HG03457 (cell line): Measurements from ENCODE around the gene MFSD2A.
"Not testable (repeated sequence)": the region's sequence is repeated elsewhere in the genome, so short reads cannot be mapped to it uniquely, and the experiment has no call there.

Experiments
- ATAC-seq: cut with Tn5 transposase; IDR thresholded peaks from one replicate; pipeline ENCODE4 v1.9.1; 2021; ENCODE audit warnings: moderate number of reproducible peaks; ENCODE audit not compliant: unreplicated experiment

Gene MFSD2A

DNA sequence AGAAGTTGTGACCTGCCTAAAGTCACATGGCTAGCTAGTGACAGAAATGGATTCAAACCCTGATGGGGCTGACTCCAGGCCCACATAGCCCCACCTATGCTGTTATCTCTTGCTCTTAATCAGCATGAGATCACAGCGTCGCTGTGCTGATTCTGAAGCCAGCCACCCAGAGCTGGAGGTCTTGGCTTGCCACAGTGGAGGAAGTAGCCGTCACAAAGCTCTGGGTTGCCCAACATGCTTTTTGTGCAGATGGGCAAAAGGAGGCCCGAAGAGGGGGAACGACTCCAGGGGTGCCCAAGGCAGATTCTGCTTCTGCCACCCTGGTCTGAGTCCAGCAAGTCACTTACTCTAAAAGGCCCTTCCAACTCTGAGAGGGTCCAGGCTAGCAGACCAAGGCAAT, 14.7 kb upstream of the MFSD2A start:
- no peak for ATAC-seq

DNA sequence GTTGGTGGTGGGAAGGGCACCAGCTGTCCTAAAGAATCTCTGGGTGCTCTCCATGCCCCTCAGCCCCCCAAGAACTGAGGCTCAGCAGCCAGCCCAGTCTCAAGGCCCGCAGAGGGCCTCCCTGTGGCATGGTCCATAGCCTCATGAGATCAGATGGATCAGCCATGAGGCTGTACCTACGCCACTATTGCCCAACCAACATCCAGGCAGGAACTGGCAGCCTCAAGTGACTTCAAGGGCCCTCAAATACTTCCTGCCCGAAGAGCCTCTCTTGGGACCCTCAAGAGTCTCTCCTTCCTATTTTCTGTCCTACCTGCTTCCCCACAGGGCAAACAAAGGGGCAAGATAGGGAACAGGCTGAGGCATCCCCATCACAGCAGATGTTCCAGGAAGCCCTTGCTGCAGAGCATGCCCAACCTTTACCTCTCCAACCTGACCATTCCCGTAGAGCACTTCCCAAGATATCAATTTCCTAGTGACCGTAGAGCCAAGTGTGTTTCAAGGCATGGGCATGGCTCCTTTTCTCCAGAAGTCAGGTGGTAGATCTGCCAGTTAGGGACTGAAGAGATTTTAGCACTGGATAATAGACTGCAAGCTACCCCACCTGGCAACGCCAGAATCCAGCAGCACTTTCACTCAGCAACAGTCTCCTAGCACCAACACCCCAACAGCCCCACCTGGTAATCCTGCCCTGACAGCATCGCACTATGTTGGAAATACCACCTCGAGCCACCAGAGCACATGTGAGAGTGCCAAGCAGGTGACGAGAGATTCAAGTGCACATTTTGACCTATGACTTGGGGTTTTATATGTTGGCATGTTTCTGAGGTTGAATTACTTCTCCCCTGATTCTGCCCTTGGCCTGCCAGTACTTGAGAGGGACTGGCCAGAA, 13.7 kb upstream of the MFSD2A start:
- ATAC-seq, result no peak

DNA sequence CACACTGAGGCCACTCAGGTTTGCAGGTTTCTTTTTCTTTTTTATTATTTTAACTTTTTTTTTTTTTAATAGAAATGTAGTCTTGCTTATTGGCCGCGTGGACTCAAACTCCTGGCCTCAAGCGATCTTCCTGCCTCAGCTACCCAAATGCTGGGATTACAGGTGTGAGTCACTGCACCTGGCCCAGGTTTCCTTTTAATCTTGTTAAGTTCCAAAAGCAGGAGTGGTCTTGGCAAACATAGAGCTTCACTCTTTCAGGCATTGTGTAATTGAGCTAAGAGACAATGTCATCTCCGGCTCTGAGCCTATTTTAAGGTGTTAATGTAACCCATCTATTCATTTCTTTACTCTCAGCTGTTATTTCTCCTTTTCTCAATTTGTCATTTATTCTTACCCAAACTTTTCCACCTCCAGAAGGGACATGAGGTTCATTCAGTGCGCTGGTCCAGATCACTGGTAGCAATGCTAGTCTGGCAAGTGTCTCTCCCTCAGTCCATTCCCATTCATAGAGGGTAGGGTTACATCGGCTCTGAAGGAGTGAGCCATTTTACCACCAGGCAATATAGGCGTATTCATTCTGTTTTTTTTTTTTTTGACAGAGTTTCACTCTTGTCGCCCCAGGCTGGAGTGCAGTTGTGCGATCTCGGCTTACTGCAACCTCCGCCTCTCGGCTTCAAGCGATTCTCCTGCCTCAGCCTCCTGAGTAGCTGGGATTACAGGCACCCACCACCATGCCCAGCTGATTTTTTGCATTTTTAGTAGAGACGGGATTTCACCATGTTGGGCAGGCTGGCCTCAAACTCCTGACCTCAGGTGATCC, 11.3 kb upstream of the MFSD2A start:
- ATAC-seq, result no peak

DNA sequence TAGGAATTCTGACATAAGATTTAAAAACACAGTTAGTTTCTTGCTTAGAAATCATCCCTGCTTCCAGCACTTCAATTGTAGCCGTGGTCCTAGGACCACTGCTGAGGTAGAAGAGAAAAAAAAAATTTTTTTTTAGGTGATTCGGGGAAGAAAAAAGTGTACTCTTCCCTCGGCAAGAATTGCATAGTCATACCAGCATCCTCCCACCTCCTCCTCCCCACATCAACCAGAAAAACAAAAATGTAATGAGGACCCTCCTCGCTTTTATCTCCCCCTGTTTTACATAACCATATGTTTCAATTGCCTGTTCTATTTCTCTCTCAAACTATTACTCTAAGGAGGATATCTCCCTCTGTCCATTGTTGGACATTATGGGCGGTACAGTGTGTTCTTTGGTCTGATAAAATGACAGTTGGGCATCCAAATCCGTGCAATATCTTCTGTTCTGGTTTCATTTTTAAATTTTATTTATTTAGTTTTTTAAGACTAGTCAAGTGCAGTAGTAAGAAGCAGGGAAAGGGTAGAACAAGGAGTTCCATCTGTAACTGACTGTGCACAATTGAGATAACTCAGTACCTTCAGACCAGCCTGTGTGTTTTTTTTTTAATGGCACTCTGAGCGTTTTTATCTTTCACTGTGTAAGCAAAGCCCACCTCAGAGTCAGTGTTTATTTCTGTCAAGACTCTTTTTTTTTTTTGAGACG, 10.4 kb upstream of the MFSD2A start:
- ATAC-seq, result no peak

DNA sequence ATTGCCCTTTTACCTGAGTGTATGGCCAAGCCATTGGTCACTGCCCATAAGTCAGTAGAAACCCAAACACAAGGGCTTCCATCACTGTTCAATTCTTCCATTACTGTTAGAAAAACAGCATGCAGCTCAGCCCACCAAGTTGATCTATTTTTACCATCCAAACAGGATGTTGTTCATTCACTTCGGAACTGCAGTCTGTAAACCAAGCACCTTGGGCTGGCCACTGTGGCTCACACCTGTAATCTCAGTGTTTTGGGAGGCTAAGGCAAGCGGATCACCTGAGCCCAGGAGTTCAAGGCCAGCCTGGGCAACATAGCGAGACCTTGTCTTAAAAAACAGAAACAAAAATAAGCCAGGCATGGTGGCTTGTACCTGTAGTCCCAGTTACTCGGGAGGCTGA, 8.7 kb upstream of the MFSD2A start:
- no peak for ATAC-seq

DNA sequence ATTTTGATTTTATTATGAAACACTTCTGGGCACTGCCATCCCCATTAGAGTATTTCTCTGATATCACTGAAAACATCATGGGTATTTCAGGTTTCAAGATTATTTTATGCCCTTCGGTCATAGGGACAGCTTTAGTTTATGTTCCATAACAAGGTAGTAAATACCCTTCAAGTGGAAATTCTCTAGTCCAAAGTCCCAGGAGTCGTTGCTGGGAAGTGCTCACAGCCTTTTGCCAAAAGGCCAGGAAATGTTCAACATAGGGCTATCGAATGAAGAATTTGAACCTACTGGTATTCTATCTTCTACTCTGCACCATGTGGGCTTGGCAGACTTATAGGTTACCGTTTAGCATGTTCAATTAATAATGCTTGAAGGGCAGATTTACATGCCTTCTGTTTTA, 7.7 kb upstream of the MFSD2A start:
- no peak for ATAC-seq

DNA sequence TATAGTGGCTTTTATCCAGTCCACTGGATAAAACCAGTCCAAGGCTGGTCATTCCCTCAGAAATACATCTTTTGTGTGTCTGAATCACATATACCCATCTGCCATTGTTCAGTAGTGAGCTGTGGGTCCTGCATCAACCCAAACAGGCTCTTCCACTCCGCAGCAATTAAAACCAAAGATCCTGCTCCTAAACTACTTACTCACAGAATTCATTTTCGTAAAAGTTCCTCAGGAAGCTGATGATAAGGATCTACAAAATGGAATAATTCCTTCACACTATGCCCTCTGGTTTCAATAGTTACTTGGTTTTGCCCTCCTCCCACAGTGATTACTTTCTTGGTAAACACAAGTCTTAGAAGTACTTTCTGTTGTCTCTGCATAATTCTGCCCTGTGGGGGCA, 5.1 kb upstream of the MFSD2A start:
- ATAC-seq, result no peak

DNA sequence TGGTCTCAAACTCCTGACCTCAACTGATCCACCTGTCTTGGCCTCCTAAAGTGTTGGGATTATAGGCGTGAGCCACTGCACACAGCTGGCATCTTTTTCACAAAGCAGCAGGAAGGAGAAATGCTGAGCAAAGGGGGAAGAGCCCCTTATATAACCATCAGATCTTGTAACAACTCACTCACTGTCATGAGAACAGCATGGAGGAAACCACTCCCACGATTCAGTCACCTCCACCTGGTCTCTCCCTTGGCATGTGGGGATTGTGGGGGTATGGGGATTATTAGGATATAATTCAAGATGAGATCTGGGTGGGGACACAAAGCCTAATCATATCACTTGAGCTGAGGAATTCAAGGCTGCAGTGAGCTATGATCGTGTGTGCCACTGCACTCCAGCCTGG, 3.0 kb upstream of the MFSD2A start:
- no peak for ATAC-seq

DNA sequence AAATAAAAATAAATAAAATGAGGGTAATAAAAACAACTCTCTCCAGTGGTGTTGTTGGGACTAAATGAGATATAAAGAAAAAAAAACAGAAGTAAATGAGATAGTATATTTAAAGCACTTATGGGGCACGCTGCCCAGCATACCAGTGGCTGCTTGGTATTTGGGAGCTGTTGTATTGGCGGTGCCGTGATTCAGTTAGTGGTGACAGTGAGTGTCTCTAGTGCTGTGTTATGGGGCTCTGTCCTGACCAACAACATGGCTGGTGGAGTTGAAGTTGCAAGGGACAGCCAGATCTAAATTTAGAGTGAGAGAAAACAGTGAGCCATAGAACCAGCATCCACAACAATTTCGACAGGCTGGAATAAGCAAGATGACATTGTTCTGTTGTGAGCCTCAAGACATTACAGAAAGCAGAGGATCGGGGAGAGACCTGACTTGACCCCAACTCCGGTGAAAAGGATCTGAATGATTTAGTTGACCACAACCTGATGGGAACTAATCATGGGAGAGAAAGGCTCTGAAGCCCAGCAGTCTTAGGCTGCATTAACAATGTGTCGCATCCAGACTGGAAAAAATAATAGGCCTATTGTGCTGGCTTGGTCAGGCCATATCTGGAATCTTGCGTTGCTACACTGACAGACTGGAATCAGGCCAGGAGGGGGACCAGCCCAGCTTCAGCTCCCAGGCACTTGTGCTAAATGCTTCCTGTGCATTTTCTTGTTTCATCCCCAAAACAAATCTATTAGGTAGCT, 2.4 kb upstream of the MFSD2A start:
- ATAC-seq, result no peak

DNA sequence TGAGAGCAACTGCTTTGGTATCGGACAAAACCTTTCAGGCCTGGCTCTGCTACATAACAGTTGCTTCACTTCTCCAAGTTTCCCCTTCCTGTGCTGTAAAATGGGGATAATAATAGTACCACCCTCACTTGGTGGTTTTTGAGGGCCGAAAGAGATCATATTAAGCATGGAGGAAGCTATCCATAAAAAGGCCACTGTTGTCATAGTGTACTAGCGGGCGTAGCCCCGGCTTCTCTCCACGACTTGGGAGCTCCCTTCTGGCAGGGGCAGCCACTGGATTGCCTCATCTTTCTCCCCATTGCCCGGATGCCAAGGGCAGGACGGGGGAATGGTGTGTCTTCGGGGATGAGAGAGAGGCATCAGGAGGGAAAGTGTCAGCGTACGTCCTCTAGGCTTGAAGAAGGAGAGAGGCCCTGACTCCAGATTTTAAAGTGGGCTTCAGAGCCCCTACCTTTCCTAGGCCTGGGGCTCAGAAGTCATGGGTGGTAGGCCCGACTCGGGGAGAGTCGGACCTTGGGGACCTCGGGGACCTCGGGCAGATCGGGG, 548 bp upstream of the MFSD2A start:
- no peak for ATAC-seq

DNA sequence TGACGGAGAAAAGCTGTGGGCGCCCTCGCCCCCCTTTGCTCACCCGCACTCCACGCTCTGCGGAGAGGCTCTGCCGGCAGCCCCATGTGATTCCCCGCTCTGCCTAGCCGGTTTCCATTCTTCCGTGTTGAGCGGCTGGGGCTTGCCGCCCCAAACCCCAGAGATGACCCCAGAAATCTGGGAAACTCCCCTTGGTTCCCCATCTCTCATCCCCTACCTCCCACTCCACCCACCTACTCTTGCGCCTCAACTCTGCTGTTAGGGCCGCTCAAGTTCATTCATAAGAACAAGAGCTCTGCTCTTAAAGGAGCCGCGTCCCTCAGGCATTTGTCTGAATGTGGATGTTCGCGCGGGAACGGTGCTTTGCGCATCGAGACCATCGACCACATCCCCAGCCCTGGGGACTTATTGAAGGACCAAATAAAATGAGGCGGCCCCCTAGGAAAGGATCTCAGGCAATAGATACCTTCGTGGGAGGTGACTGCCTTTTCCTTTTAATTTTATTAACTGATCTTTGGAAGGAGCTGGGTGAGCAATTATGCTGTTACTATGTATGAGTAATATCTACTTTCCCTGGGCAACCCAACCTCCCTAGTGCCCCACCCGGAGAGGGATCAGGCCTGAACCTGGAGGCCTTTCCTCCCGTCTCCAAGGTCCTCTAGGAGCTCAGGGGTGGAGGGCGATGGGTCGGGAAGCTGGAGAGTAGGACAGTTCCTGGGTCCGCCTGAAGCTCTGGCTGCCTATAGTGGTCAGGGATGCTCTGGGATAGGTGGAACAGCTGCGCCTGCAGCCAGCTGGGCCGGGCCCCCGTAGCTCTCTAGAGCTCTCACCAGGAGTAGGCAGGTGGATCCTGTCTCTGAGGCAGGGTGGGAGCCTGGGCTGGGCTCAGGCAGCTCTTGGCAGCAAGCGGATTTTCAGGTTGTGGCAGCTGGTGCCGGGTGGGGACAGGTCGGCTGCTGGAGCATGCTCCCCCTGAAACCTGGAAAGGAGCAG, 898 bp downstream of the MFSD2A start:
- no peak for ATAC-seq

DNA sequence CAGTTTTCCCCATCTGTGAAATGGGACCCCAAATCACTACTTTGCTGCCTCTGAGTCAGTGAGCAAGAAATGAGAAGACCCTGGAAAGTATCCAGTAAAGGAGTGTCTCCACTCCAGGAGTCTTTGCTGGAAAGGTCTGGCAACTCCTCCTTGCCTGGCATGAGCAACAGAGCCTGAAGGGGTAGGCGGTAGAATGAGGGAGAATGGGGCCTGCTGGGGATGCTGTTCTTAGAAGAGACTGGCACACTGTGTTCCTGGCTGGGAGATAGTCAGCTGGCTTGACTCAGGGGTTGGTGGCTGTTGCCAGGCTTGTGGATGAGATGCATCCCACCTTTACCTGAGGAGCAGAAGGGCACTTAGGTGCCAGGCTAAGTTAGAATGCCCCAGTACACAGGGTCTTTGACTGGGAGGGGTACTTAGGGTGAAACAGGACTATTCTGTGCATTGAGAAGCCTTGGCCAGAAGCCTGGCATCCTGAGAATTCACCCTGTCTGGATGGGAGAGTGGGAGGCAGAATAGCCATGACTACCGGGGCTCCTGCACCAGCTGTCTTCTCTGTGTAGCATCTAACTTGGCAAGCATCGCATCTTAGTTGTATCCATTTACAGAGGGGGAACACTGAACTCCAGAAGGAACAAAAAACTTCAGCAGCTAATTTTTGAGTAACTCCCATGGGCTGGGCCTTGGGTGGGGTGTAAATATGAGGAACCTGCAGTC, 2.5 kb downstream of the MFSD2A start:
- ATAC-seq, result no peak

DNA sequence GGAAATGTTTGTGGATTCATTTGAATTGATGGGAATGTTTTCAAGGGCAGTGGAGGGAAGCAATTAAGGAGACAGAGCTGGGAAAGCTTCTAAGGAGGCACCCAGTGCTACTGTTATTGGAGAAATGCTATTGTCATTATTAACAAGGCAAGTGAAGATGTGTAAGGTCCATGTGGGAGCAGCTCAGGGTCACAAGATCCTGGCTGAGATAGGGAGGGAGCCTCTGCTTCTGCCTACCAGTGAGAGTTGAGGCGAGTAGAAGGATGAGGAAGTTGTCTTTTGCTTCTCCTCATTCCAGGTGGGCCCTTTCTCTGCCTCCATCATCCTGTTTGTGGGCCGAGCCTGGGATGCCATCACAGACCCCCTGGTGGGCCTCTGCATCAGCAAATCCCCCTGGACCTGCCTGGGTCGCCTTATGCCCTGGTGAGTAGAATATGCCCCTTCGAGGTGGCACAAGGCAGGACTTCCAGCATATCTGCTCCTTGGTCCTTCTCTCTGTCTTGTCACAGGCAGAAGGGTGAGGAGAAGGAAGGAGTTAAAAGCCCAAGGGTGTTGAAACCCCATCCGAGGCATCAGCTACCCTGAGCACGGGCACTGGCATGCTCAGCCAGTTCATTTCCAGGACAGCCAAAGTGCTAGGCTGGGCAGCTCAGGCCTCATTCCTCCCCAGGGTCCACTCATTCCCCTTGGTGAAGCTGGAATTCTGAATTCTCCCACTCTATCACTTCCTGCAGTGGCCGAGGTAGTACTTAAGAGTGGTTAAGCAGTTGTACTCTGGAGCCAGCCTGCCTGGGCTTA, 3.7 kb downstream of the MFSD2A start:
- no peak for ATAC-seq

DNA sequence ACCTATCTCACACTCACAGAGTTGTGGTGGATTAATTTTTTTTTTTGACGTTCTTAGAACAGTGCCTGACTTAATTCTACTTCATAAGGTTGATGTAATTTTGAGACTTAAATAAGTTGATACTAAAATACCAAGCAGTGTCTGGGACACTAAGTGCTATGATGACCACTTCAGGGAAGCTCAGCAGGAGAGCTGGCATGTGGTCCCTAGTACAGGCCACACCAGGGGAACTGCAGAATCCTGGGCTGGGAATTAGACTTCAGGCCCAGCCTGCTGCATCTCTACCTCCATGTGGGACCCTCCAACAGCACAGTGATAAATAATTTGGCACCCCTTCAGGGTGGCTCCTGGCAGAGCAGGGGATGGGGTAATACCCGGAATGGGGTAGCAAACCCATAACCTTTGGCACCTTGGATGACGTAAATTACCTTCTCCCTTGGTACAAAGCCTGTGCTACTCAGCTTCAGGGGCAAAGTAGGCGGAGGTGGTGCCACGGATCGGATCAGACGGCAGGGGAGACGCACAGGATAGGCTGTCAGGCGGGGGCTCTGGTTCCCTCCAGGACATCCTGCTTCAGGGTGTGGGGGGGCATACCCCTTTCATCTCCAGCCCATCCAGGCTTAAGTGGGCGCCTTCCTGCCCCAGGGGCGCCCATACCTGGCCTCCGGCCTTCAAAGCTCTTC, 4.8 kb downstream of the MFSD2A start:
- no peak for ATAC-seq

DNA sequence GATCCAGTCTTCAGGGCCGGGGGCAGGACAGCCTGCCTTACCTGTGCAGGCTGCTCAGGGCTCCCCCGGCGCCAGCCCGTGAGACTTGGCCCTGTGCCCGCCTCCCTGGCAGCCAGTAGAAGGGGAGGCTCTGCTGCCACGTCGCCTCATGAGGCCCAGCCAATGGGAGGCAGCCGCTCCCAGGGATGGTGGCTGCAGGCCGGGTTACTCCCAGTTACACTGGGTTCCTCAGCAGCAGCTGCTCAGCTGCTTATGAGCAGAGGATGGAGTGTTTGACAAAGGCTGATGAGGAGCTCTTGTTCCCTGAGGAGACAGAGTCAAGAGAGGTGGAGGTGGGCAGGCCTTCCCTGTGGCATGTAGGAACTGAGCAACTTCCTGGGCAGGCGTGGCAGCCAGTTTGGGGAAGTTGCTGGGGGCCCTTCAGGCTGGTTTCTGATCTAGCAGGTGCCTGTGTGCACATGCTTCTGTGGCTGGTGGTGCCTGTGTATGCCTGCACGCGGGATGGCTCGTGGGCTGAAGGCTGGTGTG, 5.5 kb downstream of the MFSD2A start:
- ATAC-seq, result no peak

DNA sequence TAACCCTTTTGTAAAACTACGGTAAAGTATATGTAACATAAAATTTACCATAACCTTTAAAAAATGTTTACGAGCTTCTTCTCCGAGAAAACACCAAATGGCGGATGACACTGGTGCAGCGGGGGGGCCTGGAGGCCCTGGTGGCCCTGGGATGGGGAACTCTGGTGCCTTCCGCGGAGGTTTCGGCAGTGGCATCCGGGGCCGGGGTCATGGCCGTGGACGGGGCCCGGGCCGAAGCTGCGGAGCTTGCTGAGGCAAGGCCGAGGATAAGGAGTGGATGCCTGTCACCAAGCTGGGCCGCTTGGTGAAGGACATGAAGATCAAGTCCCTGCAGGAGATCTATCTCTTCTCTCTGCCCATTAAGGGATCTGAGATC, 7.5 kb downstream of the MFSD2A start:
- no peak for ATAC-seq

DNA sequence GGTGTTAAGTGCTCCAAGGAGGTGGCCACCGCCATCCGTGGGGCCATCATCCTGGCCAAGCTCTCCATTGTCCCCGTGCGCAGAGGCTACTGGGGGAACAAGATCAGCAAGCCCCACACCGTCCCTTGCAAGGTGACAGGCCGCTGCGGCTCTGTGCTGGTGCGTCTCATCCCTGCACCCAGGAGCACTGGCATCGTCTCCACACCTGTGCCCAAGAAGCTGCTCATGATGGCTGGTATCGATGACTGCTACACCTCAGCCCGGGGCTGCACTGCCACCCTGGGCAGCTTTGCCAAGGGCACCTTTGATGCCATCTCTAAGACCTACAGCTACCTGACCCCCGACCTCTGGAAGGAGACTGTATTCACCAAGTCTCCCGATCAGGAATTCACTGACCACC, 8.0 kb downstream of the MFSD2A start:
- not testable (repeated sequence) for ATAC-seq
